COR-L47 (cell line): Measurements from ENCODE around the gene COX11.

Source experiments
- DNase-seq: peaks from one replicate; lab custom pipeline; 2025; lab: John Stamatoyannopoulos, UW

Gene COX11

DNA sequence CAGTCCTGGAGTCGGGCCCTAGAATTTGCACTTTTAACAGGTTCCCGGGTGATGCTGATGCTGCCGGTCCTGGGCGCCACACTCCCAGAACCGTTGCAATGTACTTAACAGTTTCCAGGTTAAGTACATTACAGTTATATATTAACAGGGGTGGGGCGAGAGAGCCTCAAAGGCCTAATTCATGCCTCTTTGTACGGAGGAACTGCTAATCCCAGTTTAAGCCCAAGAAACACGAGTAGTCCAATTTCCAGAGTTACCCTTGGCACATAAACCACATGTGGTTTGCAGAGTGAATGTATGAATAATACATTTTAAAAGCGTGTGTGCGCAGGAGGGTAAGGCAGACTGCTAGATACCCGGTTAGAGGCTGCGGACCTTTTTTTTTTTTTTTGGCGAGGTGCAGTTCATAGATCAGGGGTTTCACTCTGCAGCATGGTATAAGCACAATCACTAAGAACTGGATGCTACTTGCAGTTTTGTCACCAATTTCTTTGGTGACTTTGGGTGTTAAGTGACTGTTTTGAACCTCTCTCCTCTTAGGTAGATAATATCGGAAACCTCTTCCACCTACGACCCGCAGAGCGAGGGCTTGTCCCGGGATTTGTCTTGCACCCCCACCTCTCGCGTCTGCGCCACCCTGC is 713 bp downstream of the COX11 start:
- DNase-seq, result no peak

DNA sequence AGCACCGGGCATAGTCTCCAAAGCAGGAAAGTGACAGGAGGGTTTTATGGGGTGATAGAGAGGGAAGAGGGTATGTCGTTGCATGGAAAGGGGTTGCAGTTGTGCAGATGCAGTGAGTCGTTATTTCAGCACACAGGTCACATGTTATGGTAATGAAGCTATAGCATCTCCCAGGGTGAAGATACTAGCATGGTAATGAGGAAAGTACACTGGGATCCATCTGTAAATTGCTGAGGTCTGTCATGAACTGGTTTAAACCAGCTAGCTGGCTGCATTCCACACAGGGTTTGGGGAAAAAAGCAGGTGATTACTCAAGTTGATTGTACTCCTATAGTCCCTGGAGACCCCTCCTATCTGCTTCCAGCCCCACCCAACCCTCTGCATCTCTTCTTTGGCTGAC is 11.7 kb downstream of the COX11 start:
- no peak for DNase-seq

DNA sequence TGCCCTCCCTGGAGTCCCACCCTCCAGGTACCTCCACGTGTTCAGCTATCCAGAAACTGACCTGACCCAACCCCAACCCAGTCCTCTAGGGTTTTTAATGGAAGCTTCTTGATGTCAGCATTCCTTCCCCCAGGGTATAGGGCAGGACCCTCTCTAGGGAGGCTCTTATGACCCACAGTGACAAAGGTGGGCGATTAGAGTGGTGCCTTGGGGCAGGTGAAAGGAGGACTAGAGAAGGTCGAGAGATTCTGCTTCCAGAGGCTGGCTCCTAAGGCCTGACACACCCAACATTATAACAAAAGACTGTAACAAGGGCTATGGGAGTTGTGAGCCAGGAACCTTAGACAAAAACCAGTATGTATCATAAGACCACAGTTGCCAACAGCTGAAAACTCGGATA is 17.2 kb downstream of the COX11 start:
- DNase-seq, result no peak

DNA sequence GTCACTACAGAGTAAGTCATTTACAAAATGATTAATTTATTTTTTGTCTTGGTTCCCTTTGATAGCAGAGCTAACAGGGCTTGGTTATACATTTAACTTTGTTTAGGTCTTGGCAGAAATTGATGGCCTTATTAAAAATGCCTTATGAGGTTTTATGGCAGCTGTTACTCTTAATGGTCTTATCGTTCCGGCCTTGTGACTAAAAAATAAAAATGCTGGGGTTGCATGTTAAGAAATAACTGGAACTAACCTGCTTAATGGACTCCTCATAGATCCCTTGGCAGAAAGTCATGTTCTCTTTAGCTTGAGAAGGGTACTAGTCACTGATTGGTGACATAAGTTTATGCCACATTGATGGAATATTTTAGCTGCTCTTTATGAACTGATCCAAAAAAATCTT is 18.3 kb downstream of the COX11 start:
- no peak for DNase-seq

DNA sequence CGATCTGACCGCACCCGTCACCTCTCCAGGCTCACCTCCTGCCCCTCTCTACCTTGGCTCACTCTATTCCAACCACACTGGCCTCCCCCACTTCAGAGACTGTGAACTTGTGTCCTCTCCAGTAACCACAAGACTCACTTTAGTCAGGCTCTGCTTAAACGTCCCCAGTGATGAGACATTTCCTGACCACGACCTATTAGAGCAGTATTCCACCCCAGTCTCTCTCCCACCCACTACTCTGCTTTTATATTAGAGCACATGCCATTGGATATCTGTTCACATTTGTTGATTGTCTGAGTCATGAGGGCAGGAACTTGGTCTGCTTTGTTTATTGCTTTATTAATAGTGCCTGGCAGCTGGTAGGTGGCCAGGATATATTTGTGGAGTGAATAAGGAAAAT is 20.1 kb downstream of the COX11 start:
- no peak for DNase-seq

DNA sequence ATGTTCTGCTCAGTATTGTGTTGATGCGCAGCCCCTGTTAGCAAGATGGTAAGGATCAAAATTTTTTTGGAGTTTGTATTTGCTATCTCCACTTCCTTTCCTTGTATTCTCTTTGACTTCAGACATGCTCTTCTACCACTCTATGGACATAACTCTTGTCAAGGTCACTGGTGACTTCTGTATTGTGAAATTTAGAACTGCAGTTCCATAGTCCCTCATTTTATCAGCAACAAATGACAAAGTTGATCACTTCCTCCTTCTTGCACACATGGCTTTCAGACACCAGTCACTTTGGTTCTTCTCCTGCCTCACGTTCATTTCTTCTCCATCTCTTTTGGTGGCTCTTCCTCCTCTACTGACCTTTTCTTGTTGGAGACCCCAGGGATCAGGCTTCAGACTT is 21.1 kb downstream of the COX11 start:
- no peak for DNase-seq

DNA sequence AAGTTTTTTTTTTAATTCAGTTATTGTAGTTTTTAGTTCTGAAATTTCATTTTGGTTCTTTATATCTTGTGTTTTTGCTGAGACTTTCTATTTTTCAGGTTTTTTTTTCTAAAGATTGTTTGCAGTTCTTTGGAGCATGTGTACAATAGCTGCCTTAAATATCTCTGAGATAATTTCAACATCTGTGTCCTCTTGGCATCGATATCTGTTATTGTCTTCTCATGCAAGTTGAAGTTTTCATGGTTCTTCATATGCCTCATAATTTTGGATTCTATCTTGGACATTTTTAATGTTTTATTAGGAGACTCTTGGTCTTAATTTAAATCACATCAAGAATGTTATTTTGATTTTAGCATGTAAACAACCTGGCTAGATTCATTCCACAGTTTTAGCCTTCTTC is 22.8 kb downstream of the COX11 start:
- no peak for DNase-seq

DNA sequence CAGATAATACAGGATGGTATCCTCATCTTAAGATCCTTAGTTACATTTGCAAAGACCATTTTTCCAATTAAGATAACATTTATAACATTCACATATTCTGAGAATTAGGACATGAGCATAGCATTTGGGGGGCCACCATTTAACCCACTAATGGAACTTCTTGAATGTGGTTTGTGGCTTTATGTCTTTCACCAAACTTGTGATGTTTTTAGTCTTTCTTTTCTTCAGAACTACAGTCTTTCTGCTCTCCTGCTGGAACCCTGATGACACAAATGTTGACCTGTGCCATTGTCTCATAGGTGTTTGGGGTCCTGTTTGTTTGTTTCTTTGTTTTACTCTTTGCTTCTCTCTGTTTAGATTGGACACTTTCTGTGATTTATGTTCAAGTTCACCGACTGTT is 23.2 kb downstream of the COX11 start:
- no peak for DNase-seq

DNA sequence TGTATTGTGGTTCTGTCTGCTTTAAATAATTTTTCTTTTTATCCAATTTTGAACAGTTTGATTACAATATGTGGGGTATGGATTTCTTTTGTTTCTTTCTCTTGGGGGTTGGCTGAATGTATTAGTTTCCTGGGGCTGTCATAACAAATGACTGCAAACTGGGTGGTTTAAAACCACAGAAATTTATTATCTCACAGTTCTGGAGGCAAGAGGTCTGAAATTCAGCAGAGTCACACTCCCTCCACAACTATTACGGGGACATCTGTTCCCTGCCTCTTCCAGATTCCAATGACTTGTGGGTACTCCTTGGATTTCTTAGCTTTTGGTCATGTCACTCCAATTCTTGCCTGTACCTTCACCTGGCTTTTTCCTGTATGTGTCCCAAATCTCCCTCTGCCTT is 23.7 kb downstream of the COX11 start:
- DNase-seq, result no peak

DNA sequence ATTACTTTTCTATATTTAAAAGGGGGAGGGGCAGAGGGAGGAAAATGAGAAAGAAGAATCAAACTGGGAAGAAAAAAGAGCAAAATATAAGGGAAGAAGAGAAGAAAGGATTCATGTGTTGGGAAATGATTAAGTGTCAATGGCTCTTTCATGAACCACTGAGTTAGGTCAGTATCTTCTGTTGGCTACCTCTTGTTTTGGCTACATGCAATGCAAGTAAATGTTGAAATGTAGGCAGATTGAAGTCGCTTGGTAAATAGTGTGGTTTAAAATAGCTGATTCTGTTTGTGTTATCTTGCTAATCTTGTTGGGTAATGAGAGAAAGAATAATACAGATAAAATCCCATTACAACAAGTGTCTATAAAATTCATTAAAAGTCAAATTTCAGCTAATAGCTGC is 27.2 kb downstream of the COX11 start:
- no peak for DNase-seq

DNA sequence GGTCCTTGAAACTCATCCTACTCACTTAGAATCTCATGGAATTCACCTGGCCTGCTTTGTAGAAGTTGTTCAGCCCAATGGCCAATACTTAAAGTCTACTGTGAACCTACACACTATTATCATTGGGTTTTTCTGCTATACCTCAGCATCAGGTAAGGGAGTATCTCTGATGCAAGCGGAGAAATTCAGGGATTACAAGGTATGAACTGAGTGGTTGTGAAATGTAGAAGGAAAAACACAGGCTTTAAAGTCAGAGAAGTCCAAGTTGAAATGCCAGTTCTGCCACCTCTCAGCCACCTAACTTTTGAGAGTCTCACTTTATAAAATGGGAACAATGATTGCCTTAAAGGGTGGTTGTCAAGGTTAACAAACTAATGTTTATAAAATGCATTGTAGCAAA is 31.0 kb downstream of the COX11 start:
- DNase-seq, result no peak

DNA sequence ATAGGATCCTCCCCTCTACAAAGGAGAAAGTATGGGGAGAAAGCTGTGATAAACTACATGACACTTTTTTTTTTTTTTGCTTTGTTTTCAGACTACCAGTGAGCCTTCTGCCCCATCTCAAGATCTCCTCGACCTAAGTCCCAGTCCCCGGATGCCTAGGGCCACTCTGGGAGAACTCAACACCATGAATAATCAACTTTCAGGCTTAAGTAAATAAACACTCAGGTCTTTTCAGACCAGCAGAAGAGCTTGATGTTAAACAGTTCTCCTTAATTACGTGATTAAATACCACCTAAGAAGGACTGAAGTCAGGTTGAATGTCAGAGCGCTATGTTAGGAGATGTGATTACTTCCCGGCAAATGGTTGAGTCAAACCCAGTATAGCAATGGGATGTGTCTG is 31.4 kb downstream of the COX11 start:
- DNase-seq, result no peak

DNA sequence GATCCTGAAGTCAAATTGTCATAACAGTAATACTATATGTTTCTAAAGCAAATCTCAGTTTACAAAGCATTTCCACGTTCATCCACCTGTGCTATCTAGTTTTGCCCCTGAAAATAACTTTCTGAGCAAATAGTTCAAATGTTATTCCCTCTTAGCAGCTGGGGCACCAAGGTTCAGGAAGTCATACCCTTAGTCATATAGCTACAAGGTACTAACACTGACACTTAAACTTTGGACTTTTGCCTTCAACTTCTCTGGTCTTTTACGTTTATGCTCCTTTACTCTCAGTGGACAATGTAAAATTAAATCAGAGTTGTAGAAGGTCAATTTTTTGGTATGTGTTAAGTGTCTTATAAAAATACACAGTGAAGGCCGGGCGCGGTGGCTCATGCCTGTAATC is 33.0 kb downstream of the COX11 start:
- no peak for DNase-seq

DNA sequence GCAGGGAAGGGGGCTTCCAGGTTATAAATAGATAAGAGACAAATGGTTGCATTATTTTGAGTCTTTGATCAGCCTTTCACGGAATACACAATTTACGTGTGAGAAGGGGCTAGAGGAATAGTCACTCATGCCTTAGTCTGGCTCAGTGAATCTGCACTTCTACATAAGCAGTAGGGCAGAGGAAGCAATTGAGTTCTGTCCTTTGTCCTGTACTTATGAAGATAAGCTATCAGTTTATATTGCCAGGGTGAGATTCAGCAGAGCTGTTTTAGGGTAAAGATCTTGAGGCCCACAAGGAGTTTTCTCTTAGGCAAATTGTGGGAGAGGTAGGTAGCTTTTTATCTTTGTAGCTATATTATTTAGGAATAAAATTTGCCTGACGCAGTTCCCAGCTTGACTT is 34.5 kb downstream of the COX11 start:
- DNase-seq, result no peak

DNA sequence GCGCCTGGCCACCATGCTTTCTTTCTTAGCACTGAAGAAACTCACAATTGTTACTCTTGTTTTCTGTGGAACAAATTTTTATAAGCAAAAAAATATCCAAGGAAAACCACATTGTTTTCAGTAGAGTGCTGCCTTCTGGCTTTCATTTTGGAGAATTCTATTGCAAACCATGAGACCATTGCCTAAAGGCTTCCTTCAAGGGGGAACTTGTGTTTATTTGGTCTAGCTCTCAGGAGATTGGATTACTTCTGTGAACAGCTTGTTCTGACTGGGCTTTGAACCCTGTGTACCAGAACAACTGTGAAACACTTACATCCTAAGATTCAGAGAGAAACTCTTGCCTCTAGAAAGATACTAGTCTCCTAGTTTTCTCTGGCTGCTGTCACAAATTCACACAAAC is 35.7 kb downstream of the COX11 start:
- DNase-seq, result no peak

DNA sequence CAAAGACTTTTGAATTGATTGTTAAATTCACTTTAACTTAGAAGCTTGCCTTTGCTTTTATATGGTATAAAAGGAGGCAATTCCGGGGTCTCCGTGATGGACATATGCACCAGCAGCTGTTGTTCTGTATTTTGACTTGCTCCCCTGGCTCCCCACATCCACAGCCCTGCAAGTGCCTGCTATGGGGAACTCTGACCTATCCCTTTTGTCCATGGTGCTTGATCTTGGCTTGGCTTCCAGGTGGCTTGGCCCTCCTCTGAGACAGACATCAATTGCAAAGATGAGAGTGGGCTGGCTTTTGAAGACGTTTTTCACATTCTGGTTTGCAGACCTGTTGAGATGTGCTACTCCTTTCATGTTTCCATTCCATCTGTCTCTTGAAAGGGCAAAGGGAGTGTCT is 40.9 kb downstream of the COX11 start:
- DNase-seq, result no peak

DNA sequence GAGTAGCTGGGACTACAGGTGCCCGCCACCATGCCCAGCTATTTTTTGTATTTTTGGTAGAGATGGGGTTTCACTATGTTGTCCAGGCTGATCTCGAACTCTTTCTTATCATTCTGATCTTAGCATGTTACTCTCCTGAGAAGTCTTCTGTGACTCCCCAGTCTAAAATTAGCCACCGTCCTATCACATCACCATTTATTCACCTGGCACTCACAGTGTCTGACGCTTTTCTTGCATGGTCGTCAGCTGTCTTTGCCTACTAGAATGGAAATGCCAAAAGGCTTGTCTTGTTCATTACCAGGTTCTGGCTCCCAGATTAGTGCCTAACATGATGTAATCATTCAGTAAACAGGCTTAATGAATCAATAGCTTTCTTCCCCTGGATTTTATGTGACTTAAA is 44.0 kb downstream of the COX11 start:
- DNase-seq, result no peak

DNA sequence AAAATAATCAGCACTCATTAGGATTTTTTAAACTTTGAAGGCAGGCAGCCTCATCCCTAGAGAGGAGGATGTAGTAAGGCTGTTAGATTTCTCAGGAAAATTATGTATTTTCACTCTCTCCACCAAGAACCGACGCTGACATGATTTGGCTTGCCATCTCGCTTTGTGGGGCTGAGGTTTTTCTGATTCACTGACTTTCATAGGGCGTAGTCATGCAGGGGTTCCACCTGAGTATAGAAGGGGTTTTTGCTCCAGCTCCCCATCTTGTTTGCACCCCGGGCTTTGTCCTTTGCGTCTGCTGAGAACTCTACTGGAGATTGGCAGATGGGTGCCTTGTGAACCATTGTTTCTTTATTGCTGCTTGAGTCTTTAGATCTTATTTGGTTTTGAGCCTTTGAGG is 47.6 kb downstream of the COX11 start:
- no peak for DNase-seq

DNA sequence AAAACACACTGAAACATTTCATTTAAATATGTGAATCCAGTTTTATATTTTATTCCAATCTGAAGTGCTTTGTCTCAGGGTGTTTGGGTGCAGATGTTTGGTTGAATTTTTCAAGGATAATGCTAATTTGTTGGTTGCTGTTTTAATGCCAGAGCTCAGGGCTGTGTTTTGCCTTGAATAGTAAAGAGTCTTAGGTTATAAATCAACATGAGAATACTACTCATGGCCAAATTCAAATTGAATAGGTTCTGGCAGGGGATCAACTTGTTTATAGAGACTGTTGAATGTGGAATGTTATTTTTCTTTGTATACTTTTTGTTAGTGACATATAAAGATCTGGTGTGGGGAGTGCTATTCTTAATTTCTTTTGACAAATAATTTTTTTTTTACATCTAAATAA is 49.0 kb downstream of the COX11 start:
- DNase-seq, result no peak

DNA sequence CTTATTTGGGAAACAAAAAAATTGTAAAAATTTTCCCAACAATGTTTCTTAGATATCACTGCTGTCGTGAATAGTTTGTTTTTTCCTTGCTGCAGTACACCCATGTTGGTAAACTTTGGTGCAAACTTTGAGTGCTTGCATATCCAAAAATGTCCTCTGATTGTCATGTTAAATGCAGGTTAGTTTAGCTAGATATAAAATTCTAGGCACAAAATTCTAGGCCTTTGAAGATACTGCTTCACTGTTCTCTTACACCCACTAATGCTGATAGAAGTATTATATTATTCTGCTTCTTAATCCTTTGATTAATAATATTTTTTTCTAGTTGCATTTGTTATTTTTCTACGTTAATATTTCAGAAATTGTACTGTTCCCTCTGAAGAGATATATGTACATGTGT is 51.7 kb downstream of the COX11 start:
- no peak for DNase-seq
